H9 (cell line): Measurements from ENCODE around the gene DAB2IP. TPM values are rescaled to one million over a fixed set of nuclear protein-coding genes. Genes with fewer than 3 reads are reported as not detected.

Experiments used
- DNase-seq: peaks from one replicate; pipeline ENCODE4 v3.0.0-alpha.2; 2017
- H2AFZ ChIP-seq: one replicate; pipeline ENCODE4 v1.6.1; 2013; ENCODE audit warnings: mild to moderate bottlenecking, low read length, control low read depth, moderate library complexity
- H2AK5ac ChIP-seq: 2 replicates; pipeline ENCODE4 v1.6.1; 2013; ENCODE audit warnings: low read length, control low read depth, mixed read lengths; ENCODE audit not compliant: insufficient read length
- H2BK120ac ChIP-seq: one replicate; pipeline ENCODE4 v1.6.1; 2013; ENCODE audit warnings: low read depth, mild to moderate bottlenecking, low read length, control low read depth, inconsistent platforms; ENCODE audit not compliant: poor library complexity, severe bottlenecking
- H2BK12ac ChIP-seq: 2 replicates; pipeline ENCODE4 v1.6.1; 2013; ENCODE audit warnings: low read length, control low read depth, mixed read lengths, low read depth; ENCODE audit not compliant: insufficient read length
- H2BK15ac ChIP-seq: 2 replicates; pipeline ENCODE4 v1.6.1; 2013; ENCODE audit warnings: low read depth, low read length, control low read depth
- H2BK20ac ChIP-seq: one replicate; pipeline ENCODE4 v1.6.1; 2013; ENCODE audit warnings: low read depth, mild to moderate bottlenecking, low read length, control low read depth, inconsistent platforms; ENCODE audit not compliant: poor library complexity, severe bottlenecking
- H2BK5ac ChIP-seq: 2 replicates; pipeline ENCODE4 v1.6.1; 2013; ENCODE audit warnings: low read length, control low read depth, mixed read lengths; ENCODE audit not compliant: insufficient read length
- H3K14ac ChIP-seq: 2 replicates; pipeline ENCODE4 v1.6.1; 2013; ENCODE audit warnings: low read length, control low read depth; ENCODE audit not compliant: insufficient read depth
- H3K18ac ChIP-seq: 2 replicates; pipeline ENCODE4 v1.6.1; 2013; ENCODE audit warnings: low read depth, mild to moderate bottlenecking, mixed read lengths, low read length, control low read depth; ENCODE audit not compliant: insufficient read length
- H3K23ac ChIP-seq: 2 replicates; pipeline ENCODE4 v1.6.1; 2013; ENCODE audit warnings: low read length, control low read depth, mixed read lengths, low read depth; ENCODE audit not compliant: insufficient read length
- H3K23me2 ChIP-seq: 2 replicates; pipeline ENCODE4 v1.6.1; 2013; ENCODE audit warnings: low read depth, mild to moderate bottlenecking, mixed read lengths, low read length, control low read depth; ENCODE audit not compliant: insufficient read length, poor library complexity, severe bottlenecking
- H3K27ac ChIP-seq: 2 replicates; pipeline ENCODE4 v1.5.1; 2013; ENCODE audit warnings: low read length, control low read depth, mixed read lengths, low read depth; ENCODE audit not compliant: insufficient read length
- H3K27me3 ChIP-seq: 2 replicates; pipeline ENCODE4 v1.6.1; 2013; ENCODE audit warnings: low read length, control low read depth, inconsistent platforms; ENCODE audit not compliant: insufficient read depth
- H3K4ac ChIP-seq: 2 replicates; pipeline ENCODE4 v1.6.1; 2013; ENCODE audit warnings: low read depth, mild to moderate bottlenecking, control low read depth, inconsistent platforms, low read length, moderate library complexity
- H3K4me1 ChIP-seq: 2 replicates; pipeline ENCODE4 v1.6.1; 2013; ENCODE audit warnings: low read length, control low read depth, inconsistent platforms; ENCODE audit not compliant: insufficient read depth
- H3K4me2 ChIP-seq: 2 replicates; pipeline ENCODE4 v1.6.1; 2013; ENCODE audit warnings: low read length, control low read depth, mixed read lengths; ENCODE audit not compliant: insufficient read length, insufficient read depth
- H3K56ac ChIP-seq: 2 replicates; pipeline ENCODE4 v1.6.1; 2013; ENCODE audit warnings: low read depth, mild to moderate bottlenecking, mixed read lengths, low read length, control low read depth; ENCODE audit not compliant: insufficient read length
- H3K79me1 ChIP-seq: 2 replicates; pipeline ENCODE4 v1.6.1; 2013; ENCODE audit warnings: low read depth, mild to moderate bottlenecking, moderate library complexity, low read length, control low read depth, inconsistent platforms; ENCODE audit not compliant: insufficient read depth, poor library complexity, severe bottlenecking
- H3K79me2 ChIP-seq: 2 replicates; pipeline ENCODE4 v1.6.1; 2013; ENCODE audit warnings: low read length, control low read depth, inconsistent platforms; ENCODE audit not compliant: insufficient read depth
- H3K9ac ChIP-seq: 2 replicates; pipeline ENCODE4 v1.6.1; 2013; ENCODE audit warnings: low read length, control low read depth, mixed read lengths; ENCODE audit not compliant: insufficient read length; ENCODE audit errors: extremely low read depth
- H3K9me3 ChIP-seq: one replicate; pipeline ENCODE4 v1.6.1; 2013; ENCODE audit warnings: low read depth, low read length, inconsistent platforms; ENCODE audit not compliant: control insufficient read depth
- H3T11ph ChIP-seq: one replicate; pipeline ENCODE4 v1.6.1; 2013; ENCODE audit warnings: mild to moderate bottlenecking, low read length, control low read depth, inconsistent platforms
- H4K20me1 ChIP-seq: one replicate; pipeline ENCODE4 v1.6.1; 2013; ENCODE audit not compliant: control insufficient read depth, insufficient read length, insufficient read depth
- H4K5ac ChIP-seq: 2 replicates; pipeline ENCODE4 v1.6.1; 2013; ENCODE audit warnings: low read depth, mild to moderate bottlenecking, mixed read lengths, low read length, control low read depth; ENCODE audit not compliant: insufficient read length
- H4K8ac ChIP-seq: replicated peaks from 2 replicates; pipeline ENCODE4 v1.6.1; 2013; ENCODE audit warnings: low read length, control low read depth, mixed read lengths, low read depth; ENCODE audit not compliant: insufficient read length
- H4K91ac ChIP-seq: 2 replicates; pipeline ENCODE4 v1.6.1; 2013; ENCODE audit warnings: low read depth, mild to moderate bottlenecking, moderate library complexity, mixed read lengths, low read length, control low read depth; ENCODE audit not compliant: insufficient read length
- H3K27ac Mint-ChIP-seq, 3 experiments: 2 replicates in 2 of 3; 3 replicates in 1 of 3; pipeline ENCODE4 v1.8.0; 2020 to 2021; ENCODE audit warnings: mixed read lengths in 3 of 3, mild to moderate bottlenecking in 1 of 3, moderate library complexity in 1 of 3
- H3K27me3 Mint-ChIP-seq: 2 replicates; pipeline ENCODE4 v1.8.0; 2021; ENCODE audit warnings: low read depth, mild to moderate bottlenecking, moderate library complexity, mixed read lengths
- H3K36me3 Mint-ChIP-seq, 3 experiments: 2 replicates in 2 of 3; 3 replicates in 1 of 3; pipeline ENCODE4 v1.8.0; 2020 to 2021; ENCODE audit warnings: low read depth in 3 of 3, mixed read lengths in 3 of 3; ENCODE audit not compliant: insufficient read depth in 1 of 3
- H3K4me1 Mint-ChIP-seq, 2 experiments: 2 replicates each; pipeline ENCODE4 v1.8.0; 2020; ENCODE audit warnings: mixed read lengths in 2 of 2
- H3K4me3 Mint-ChIP-seq, 2 experiments: 2 replicates in 1 of 2; 3 replicates in 1 of 2; pipeline ENCODE4 v1.8.0; 2020 to 2021; ENCODE audit warnings: mild to moderate bottlenecking in 2 of 2, mixed read lengths in 2 of 2, moderate library complexity in 1 of 2
- H3K9me3 Mint-ChIP-seq, 2 experiments: 2 replicates in 1 of 2; 3 replicates in 1 of 2; pipeline ENCODE4 v1.8.0; 2020; ENCODE audit warnings: mild to moderate bottlenecking in 2 of 2, mixed read lengths in 2 of 2, moderate library complexity in 1 of 2
- CTCF ChIP-seq: fragments of 200-600 bp; sonication (generic); conservative IDR thresholded peaks from 3 replicates; pipeline ENCODE4 v1.8.0; 2021; ENCODE audit warnings: antibody characterized with exemption, mild to moderate bottlenecking
- WGBS: extraction: QIAGEN DNeasy Blood & Tissue Kit; methylation state at CpG from one replicate; pipeline ENCODE4 v1.1.7; 2013; ENCODE audit warnings: missing lambda C conversion rate, low lambda C conversion rate, mixed read lengths; ENCODE audit not compliant: insufficient read length; ENCODE audit errors: extremely low coverage; 5-methylcytosine and 5-hydroxymethylcytosine counted together
- total RNA-seq: library from RNA; stranded (reverse); gene quantifications from 2 replicates; pipeline ENCODE4 v1.2.1, GENCODE V29; 2021

DAB2IP gene
- total RNA-seq, 1 experiment from 2014 or later = 22.6 TPM

DNA sequence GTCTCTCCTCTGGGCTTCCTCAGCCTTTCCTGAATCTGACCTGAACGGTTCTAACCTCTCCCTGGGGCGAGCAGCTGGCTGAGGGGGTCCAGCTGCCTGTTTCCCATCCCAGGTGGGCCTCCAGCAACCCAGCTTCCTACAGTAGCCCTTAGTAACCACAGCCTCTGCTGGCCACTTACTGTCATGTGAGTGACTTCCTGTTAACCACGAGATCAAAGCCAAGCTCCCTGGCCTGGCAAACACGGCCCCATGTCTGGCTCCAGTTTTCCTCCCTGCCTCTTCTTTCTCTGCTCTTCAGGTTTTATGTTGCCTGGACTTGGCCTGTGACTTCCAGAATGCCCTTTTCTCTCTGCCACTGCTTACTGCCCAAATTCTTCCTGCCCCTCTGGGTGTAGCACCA, 47.2 kb upstream of the DAB2IP start:
- H3K27ac Mint-ChIP-seq = peak overlapping the region in 1 of 3 experiments; percentile 42; a peak in 3 of 7 replicates

More for the DNA sequence above, 47.2 kb upstream of the DAB2IP start:
- Histone ChIP-seq H2AK5ac (no peak overlapping the region), H2BK120ac (no peak overlapping the region), H3K18ac (no peak overlapping the region), H4K91ac (no peak overlapping the region), H3K79me1 (no peaks in the 10 kb centered on the region), H2BK20ac (no peak overlapping the region), H3K9me3 (no peaks in the 10 kb centered on the region), H3K4ac (no peak overlapping the region; the same call in 1 of the 2 replicates), H2BK15ac (no peak overlapping the region), H3K27ac (no peak overlapping the region), H3T11ph (no peak overlapping the region), H4K8ac (no peak overlapping the region), H2BK5ac (no peak overlapping the region), H2AFZ (no peak overlapping the region), H4K20me1 (no peaks in the 10 kb centered on the region), H3K4me1 (peaks cover 6% of the 10 kb centered on the region; the same call in 1 of the 2 replicates), H3K56ac (no peak overlapping the region), H4K5ac (no peak overlapping the region), H3K14ac (no peak overlapping the region; the same call in 1 of the 2 replicates), H3K4me2 (no peak overlapping the region), H3K23ac (no peak overlapping the region), H3K9ac (no peak overlapping the region), H3K27me3 (no peaks in the 10 kb centered on the region), H3K23me2 (peaks cover 7% of the 10 kb centered on the region), H2BK12ac (no peak overlapping the region), H3K79me2 (no peaks in the 10 kb centered on the region)
- no peak for TF ChIP-seq CTCF
- H3K4me3 Mint-ChIP-seq = peak overlapping the region in 1 of 2 experiments; percentile 3; a peak in 1 of 5 replicates
- H3K36me3 Mint-ChIP-seq = no peaks in the 10 kb centered on the region
- peaks cover 28 to 31% of the 10 kb centered on the region in 2 experiments for H3K4me1 Mint-ChIP-seq
- DNase-seq = peak; percentile 51
- no CpG with 5 or more reads among the region's 4 CpGs for WGBS
- H3K27me3 Mint-ChIP-seq = peaks cover 22% of the 10 kb centered on the region
- H3K9me3 Mint-ChIP-seq = no peaks in the 10 kb centered on the region
